ENCODE measurements around the gene PASK.
A peak's percentile ranks its signal among the peaks of the same experiment; 100 is the strongest.
"Not testable (repeated sequence)": the region's sequence is repeated elsewhere in the genome, so short reads cannot be mapped to it uniquely, and the experiment has no call there.

PASK gene

DNA sequence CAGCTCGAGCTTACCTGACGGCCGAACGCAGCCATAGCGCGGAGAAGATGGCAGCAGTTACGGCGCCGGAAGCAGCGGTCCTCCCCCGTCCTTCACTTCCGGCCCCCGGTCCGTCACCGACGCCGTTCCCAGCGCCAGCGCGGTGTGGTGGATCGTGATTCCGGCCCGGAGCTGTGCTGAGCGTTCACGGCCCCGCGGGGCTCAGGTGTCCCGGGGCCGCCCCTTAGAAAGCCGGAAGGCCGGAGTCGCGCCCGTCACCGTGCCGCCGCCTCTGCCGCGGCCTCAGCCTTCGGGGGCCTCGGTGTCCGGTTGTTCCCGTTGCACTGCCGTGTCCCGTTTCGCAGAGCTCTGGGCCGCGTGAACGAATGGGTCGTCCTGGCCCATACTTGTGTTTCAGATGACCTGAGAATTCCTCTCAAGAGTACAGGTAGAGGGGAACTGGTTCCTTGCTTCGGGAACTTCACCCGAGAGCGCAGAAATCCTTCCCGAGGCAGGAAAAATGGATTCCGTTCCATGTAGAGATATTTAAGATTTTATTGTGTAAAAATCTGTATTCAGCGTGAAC, 47.0 kb downstream of the PASK start, which contains the start of gene MTERF4:
MTERF4 (minus strand) TSS at position 49 of the 565 bp plus-strand sequence; CDS start at position 35, 14 bp downstream.
- DNase-seq = peak; percentile 59 to 85

DNA sequence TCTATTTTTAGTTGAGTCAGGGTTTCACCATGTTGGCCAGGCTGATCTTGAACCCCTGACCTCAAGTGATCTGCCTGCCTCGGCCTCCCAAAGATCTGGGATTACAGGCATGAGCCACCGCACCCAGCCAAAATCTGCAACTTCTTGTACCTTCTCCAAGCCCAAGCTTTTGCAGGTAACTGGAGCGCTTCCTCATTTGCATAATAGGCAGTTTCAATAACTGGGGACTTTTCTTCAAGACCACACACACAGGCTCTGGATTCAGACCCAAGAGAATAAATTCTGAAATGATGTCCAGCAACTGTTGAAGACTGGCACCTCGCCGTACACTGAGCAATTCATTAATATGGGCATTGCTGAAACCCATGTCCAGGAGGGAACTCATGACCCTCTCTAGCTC, 50.0 kb downstream of the PASK start:
- DNase-seq = no peak

DNA sequence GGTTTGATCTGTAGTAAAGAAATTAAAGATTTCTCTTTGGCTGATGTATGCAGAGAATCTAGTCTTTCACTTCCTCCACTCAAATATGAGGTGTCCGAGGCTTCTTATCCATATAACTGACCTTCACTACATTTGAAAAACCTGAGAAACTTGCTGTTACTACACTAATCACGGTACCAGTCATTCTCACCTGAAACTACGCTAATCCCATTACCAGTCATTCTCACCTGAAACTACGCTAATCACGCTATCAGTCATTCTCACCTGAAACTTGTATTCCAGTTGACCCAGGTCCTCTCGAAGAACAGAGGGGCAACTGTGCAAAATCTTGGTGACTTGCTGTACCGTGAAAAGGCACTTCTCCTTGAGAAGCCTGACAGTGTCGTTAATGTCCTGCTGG, 52.3 kb downstream of the PASK start:
- DNase-seq = no peak

GRCh38 chr2:241095594-241096290, 53.5 kb downstream of the PASK start:
- DNase-seq = no peak

GRCh38 chr2:241094924-241095420, 54.3 kb downstream of the PASK start:
- no peak for DNase-seq

DNA sequence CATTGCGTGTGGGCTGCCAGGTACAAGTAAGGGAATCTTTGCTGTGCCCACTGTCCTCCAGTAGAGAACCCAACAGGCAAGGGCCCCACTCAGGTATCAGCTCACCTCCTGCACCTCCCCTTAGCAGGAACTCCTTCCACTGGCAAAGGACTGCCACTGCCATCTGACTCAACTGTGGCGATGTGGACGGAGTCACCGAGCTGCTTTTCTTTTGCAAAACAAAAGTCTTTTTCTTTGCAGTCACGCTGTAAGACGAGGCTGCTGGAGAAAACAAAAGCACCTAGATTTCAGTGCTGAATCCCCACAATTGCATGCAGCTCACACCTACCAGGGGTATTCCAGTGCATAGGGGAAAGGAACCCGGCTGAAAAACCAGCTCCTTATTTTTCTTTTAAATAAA, 55.1 kb downstream of the PASK start:
- DNase-seq = no peak

DNA sequence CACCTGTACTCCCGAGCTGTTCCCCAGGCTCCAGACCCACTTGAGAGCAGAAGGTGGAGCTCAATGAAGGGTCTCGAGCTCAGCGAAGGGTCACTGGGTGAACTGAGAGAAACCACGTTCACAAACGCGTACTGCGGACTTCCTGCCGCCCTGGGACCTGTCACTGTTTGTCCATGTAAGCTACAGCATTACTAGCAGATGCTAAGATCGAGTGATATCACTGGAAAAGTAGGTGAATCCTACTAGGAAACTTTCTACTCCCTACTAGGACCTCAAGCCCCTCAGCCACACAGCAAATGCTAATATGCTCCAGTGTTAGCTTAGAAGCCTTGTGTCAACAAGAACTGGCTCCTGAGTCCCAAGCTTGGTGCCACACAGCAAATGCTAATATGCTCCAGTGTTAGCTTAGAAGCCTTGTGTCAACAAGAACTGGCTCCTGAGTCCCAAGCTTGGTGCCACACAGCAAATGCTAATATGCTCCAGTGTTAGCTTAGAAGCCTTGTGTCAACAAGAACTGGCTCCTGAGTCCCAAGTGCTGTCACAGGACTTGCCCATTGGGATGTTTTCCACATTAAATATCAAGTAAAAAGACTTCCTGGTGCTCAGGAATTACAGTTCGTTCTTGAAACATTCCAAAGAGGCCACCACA, 56.0 kb downstream of the PASK start:
- DNase-seq = not testable (repeated sequence)

DNA sequence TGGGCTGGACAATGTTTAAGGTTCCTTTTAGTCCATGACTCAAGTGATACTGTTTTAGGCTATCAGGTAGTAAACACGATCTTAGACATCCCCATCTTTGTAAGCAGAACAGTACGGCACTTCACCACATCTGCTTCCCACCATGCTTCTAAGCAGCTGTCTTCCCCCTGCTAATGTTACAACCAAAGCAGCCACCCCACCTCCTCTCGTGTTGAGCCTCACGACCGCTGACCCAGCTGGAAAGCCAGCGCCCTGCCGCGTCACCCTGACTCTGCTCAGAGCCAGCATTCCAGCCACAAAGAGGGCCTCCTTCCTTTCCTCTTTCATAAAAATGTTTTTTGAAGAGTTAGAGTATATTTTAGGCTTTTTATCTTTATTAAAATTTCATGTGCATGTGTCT, 56.6 kb downstream of the PASK start:
- no peak for DNase-seq

DNA sequence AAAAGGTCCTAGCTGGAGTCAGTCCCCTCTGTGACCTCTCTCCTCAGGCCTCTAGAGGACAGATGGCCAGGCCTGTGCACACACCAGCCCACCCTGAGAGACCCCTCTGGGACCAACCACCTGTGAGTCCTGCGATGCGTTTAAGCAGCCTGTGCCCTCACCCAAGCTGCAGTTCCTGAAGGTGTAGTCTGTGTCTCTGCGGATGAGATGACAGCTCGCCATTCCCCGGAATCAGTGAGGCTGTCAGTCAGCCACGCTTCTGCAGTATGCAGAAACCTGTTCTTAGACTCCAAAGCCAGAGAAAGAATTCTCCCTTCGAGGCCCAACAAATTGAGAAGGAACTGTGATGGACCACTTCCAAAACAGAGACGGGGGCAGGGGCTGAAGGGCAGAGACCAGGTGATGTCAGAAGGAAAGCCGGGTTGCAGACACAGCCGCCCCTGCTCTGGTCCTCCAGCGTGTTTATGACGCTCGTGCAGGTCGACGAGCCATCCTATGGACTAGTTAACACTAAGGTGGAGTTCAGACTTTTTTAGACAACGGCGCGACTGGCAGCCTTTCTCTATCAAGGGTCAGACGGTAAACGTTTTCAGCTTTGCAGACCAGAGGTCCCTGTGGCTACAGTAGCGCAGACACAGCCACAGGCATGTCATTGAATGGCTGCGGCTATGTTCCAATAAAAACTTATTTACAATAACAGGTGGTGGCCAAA, 57.4 kb downstream of the PASK start:
- no peak for DNase-seq

DNA sequence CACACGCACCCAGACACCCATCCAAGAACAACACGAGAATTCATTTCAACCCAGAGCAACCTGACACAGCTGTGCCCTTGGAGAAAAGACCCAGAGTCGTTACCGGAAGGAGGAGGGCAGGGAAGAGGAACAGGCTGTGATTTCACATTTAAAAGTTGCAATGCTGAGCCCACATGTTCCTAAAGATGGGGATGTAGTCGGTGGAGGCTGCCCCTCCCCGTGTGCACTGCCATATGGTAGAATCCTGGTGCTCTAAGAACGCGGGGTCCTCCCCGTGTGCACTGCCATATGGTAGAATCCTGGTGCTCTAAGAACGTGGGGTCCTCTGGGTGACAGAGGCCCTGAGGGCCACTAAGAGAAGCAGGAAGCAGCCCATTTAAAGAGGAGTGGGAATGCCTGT, 58.1 kb downstream of the PASK start:
- DNase-seq = no peak

DNA sequence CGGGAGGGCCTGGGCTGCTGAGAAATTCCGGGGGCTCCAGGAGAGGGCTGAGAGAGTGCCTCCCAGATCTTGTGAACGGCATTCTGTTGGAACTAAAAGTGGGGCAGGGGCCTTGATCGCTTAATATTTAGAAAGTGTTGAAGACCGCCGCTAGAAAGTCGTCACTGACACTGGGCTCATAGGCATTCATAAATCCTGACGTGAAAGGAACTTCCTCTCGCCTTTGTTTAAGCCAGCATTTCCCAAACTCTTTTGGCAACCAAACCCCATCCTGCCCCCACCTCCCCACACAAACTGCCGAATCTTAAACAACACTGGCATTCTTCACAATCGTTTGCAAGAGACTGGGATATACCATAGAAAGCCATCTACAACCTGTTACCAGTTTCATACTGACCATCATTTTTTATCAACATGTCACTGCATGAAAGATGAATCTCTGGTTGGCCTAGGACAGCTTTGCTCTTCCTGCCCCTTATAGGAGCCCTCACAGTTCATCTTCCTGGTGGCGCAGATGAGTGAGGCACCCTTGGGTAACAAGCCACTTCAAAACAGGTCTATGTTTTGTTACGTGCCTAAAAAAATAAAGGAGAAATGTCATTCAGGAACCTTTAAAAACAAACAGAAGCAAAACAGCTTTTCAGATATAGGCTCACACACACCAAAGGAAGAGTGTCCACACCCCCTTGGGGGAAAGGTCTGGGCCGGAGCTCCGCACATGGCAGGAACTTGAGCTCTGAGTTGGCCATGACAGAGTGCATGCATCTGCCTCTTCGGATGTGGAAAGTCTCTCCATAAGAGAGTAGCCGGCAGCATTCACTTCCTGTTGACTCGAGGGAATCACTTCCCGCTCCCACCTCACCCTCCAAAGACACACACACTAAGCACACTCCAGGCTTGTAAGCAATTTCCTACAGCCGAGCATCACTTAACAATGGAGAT, 60.2 kb downstream of the PASK start:
- DNase-seq = no peak

GRCh38 chr2:241088376-241088775, 60.9 kb downstream of the PASK start:
- DNase-seq = no peak

- no peak for DNase-seq
Measured at GRCh38 chr2:241087420-241088268, 61.6 kb downstream of the PASK start.

- DNase-seq = no peak
Measured at GRCh38 chr2:241084856-241085444, 64.3 kb downstream of the PASK start.

DNA sequence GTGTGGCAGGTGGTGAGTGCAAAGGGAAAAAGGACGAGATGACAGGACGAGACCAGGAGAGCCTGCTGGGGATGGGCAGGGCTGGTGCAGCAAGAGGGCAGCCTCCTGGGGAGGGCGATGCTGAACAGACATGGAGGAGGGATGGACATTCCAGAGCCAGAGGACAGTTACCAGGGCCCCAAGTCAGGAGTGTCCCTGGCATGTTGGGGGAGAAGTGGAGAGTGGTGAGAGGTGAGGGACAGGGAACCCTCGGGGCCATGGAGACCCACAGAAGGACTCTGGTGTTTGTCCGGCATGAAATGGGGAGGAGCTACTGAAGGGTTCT, 66.2 kb downstream of the PASK start:
- DNase-seq = no peak

DNA sequence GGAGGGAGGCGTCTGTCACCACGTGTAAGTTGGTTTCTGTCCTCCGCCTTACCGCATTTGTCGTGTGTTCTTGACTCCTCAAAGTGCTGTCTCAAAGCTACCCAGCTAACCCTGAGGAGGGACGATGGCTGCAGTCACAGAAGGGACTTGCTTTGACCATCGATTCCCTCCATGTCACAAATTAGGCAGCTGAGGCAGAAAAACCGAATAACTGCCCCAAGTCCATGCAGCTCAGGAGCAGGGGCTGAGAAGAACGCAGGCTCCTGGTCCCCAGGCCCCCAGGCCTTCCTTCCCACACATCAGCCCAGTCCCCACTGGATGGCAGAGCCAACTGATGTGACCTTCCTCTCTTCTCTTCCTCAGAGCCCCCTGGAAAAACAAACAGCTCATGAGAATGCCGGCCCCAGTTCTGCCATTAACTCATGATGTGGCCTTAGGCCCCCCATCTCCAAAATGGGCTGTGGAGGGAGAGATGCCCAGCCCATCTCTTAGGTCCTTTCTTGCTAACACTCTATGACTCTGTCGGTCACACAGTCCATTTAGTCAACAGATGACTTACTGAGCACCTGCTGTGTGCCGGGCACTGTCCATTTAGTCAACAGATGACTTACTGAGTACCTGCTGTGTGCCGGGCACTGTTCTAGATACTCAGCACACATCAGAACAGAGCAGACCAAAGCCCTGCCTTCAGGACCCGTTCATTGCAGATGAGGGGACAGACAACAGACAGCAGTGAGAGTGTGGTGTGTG, 66.8 kb downstream of the PASK start:
- DNase-seq = no peak

- DNase-seq = no peak
Measured at GRCh38 chr2:241081643-241082340, 67.5 kb downstream of the PASK start.

GRCh38 chr2:241081190-241081642, 68.1 kb downstream of the PASK start:
- DNase-seq = no peak

GRCh38 chr2:241080405-241081189, 68.7 kb downstream of the PASK start:
- no peak for DNase-seq
